ENCODE measurements around the gene PRDM11. TPM values are rescaled to one million over a fixed set of nuclear protein-coding genes. Genes with fewer than 3 reads are reported as not detected.
A peak's percentile ranks its signal among the peaks of the same experiment; 100 is the strongest.

PRDM11 gene
- 1 to 10 TPM in 1 of 2 donors, under 1 TPM in 1; 0.57 to 1.5 TPM for total RNA-seq

DNA sequence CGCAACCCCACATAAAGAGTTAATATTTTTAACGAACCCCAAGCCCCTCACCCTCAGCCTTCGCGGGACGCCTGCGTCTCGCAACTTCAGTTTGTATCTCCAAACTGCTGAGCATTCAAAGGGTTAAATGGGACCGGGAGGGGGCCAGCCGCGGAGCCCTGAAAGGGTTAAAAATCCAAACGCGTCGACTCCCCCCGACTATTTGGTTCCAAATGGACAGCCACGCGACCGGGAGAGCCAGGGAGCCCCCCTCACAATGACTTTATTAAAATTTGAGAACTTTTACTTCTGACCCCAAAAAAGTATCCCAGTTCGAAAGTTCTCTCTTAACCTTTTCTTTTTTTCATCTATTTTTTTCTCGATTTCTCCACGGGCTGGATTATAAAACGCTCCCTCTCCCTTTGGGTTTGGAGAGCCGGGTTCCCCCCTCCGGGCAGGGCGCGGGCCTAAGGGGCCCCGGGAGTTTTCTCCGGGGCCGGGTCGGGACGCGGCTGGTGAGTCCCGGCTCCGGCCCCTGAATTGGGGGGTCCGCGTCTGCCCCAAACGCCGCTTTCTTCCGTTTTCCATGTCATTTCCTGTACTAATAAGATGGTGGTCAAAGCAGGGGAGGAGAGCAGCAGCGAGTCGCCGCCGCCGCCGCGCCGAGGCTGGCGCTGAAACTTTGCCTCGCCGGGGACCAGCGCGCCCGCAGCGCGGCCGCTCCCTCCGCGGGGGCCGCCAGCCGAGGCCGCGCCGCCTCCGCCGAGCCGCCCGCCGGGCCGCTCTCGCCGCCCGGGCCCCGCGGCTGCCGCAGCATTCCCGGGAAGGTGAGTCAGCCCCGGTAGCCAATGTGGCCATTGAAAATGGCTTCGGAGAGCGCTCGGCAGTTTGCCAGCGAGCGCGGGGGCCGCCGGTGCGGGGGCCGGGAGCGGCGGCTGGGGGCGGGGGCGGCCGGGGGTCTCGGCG is at the start of gene PRDM11:
TSS of gene PRDM11 (plus strand) at position 568 of the 945 bp plus-strand sequence. CDS start 35,128 bp downstream, outside the sequence.
- ATAC-seq: peak; percentile 19 to 45
- Mint-ChIP-seq H3K36me3 (no peaks in the 10 kb centered on the region), H3K27ac (peak within 1 kb of the TSS; percentile 73 to 79), H3K9me3 (no peaks in the 10 kb centered on the region)
- DNase-seq (ENCODE audit: low spot score in 2 of 2): peak; percentile 31 to 69

DNA sequence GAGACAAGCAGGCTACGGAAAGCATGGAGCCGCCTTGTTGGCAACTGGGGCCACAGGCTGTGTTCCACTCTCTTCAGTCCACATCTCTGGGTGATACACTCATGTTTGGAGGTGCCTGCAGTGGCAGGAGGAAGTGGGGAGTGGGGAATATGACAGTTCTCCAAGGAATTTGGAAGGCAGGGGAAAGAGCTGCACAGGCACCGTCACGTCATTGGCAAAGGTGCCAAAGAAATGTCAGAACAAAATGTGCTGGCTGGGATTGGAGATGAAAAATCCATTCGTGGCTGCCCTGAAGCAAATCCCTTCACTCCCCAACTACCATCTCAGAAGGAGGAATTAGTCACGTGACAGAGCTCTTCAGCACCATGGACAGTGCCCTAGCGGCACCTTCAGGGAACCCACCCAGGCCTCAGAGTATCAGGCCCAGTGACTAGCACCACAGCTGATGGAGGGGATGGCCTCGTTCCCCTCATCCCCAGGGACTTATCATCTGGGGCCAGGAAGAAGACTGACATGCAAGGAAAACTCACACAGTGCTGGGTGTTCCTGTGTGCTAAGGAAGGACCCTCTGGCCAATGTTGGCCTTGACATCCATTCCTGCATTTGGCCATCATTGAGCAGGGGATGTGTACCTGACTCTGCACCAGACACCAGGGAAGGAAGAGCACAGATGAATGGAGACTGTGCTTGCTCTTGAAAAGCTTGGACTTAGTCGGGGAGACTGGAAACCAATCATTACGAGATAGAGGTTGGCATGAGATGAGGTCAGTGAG is 48.5 kb upstream of the PRDM11 start:
- no peak for ATAC-seq
- DNase-seq (ENCODE audit: low spot score in 2 of 2): peak in 1 of 2 donors; percentile 42
- no peaks in the 10 kb centered on the region for H3K36me3 Mint-ChIP-seq
- H3K27ac Mint-ChIP-seq: no peak overlapping the region
- no peaks in the 10 kb centered on the region for H3K9me3 Mint-ChIP-seq

DNA sequence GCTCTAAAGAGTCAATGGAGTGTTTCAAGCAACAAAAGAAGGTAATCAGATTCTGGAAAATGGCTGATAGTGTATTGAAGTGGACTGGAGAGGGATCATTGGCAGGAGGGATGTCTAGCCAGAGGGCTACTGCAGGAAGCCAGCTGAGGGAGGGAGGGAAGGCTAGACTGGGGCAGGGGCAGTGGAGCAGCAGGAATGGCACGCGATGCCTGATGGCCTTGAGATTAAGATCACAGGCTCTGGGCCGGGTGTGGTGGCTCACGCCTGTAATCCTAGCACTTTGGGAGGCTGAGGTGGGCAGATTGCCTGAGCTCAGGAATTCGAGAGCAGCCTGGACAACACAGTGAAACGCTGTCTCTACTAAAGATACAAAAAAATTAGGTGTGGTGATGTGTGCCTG is 47.5 kb upstream of the PRDM11 start:
- peak in 1 of 2 donors; percentile 0 for DNase-seq (ENCODE audit: low spot score in 2 of 2)
- H3K36me3 Mint-ChIP-seq: no peaks in the 10 kb centered on the region
- no peaks in the 10 kb centered on the region for H3K9me3 Mint-ChIP-seq
- H3K27ac Mint-ChIP-seq: no peak overlapping the region
- ATAC-seq: no peak

DNA sequence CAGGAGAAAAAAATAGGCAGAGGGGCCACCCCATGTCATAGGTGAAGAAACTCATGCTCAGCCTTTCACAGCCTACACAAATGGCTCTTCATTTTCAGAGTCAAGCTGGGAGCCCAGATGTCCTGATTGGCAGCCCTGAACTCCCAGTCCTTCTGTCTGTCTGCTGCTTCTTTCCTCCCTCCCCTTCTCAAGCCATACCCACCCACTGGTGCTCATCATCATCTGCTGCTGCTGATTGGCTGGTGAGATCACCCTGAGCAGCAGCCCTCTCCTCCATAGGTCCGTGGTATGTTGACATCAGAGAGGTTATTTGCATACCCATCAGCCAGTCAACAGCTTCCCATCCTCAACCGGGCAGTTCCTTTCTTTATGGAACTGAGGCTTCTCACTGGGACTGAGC is 46.1 kb upstream of the PRDM11 start:
- no peak overlapping the region for H3K27ac Mint-ChIP-seq
- DNase-seq (ENCODE audit: low spot score in 2 of 2): peak in 1 of 2 donors; percentile 1
- no peak for ATAC-seq

DNA sequence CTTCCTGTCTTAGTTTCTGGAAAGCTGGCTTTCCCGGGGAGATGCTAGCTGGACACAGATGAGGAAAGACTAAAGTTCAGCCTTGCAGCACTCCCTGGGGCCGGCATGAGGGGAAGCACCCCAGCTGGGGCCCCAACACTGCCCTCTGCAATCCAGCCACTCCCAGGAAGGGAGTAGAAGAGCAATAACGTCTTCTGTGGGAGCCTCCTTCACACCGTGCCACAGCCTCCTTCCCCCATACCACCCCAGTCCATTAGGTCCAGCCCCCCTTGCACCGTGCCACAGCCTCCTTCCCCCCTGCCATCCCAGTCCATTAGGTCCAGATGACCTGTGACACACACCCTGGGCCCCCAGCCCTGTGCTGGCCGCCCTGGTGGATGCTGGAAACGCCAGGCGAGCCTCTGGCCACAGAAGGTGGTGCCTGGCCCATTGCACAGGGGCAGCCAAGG is 44.1 kb upstream of the PRDM11 start:
- ATAC-seq (peak; percentile 9 to 19), DNase-seq (ENCODE audit: low spot score in 2 of 2) (no peak)
- Mint-ChIP-seq H3K36me3 (no peaks in the 10 kb centered on the region), H3K9me3 (no peaks in the 10 kb centered on the region), H3K27ac (peak overlapping the region in 1 of 2 donors; percentile 17)

More for the DNA sequence above, 46.1 kb upstream of the PRDM11 start:
- Mint-ChIP-seq H3K36me3 (no peaks in the 10 kb centered on the region), H3K9me3 (no peaks in the 10 kb centered on the region)

DNA sequence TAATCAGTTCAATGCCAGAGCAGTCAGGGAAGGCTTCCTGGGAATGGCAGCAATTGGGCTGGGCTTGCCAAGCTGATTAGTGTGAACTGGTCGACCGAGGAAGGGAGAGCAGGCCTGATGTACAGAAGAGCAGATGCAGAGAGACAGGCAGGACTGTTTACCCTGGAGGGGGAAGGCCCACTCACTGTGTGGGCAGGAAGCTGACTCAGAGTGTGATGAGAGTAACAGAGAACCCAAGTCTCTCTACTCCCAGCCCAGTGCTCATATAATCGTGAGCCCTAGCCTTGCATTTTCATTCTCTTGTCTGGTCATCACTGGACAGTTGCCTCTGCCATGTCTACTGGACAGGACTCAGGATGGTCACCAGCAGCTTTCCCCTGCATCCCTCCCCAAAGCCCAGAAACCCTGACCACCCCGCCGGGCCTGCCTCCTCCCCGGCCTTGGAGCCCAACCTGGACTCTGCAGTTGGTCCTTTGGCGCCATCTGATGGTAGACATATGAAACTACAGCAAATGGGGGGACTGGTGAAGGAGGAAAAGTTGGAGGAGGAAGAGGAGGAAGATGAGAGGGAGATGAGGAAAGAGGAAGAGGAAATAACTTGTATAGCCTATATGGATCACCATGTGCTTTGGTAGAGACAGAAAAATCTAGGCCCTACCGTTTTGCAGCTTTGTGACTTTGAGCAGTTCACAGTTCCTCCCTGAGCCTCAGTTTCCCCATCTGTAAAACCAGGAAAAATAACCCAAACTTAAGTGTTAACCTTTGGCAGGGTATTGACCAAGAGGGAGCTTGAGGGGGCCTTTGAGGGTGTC is 43.4 kb upstream of the PRDM11 start:
- no peaks in the 10 kb centered on the region for H3K9me3 Mint-ChIP-seq
- ATAC-seq: peak; percentile 98 to 100
- no peaks in the 10 kb centered on the region for H3K36me3 Mint-ChIP-seq
- peak overlapping the region in 1 of 2 donors; percentile 17 for H3K27ac Mint-ChIP-seq
- peak; percentile 63 to 77 for DNase-seq (ENCODE audit: low spot score in 2 of 2)

DNA sequence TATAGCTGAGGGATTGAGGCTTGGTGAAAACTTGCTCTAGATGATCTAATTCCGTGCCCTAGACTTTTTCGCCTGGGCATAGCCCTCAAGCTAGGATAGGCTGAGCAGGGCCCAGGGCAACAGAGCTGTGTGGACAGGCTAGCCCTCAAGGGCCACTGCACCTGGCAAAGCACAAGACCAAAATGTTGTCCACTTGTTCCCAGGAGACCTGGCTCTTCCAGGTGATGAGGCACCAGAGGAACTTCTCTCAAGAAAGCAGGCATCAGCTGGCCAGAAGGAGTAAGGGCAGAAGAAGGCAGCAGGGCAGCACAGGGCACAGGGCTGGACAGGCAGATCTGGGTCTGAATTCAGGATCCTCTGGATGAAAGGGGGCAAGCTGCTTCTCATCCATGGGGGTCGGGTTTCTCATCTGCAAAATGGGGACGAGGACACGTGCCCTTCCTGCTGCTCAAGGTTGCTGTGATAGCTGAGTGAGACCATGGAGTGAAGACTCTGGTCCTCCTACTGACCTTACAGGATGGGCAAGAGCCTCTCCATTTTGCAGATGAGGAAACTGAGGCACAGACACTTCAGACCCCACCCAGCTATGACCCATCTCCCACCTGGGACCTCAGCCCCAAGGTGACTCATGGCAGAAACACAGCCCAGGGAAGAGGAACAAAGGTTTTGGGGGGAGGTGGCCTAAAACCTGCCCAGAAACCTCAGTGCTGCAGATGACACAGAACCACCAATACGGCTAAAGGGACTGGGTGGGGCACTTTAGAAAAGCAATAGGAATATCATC is 42.2 kb upstream of the PRDM11 start:
- DNase-seq (ENCODE audit: low spot score in 2 of 2) (no peak), ATAC-seq (no peak)

DNA sequence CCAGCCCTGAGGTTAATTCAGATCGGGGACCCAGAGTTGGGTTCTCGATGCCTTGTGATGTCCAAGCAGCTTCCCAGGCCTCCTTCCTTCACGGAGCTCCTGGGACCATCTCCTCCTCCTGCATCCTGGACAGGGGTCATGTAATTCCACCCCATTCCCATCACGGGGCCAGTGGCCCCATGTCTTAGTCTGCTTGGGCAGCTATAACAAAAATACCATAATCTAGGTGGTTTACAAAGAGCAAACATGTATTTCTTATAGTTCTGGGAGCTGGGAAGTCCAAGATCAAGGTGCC is 41.7 kb upstream of the PRDM11 start:
- no peak for ATAC-seq
- H3K27ac Mint-ChIP-seq: no peak overlapping the region
- no peaks in the 10 kb centered on the region for H3K9me3 Mint-ChIP-seq
- H3K36me3 Mint-ChIP-seq: no peaks in the 10 kb centered on the region
- no peak for DNase-seq (ENCODE audit: low spot score in 2 of 2)

More for the DNA sequence above, 42.2 kb upstream of the PRDM11 start:
- H3K9me3 Mint-ChIP-seq: no peaks in the 10 kb centered on the region
- no peak overlapping the region for H3K27ac Mint-ChIP-seq
- H3K36me3 Mint-ChIP-seq: no peaks in the 10 kb centered on the region

DNA sequence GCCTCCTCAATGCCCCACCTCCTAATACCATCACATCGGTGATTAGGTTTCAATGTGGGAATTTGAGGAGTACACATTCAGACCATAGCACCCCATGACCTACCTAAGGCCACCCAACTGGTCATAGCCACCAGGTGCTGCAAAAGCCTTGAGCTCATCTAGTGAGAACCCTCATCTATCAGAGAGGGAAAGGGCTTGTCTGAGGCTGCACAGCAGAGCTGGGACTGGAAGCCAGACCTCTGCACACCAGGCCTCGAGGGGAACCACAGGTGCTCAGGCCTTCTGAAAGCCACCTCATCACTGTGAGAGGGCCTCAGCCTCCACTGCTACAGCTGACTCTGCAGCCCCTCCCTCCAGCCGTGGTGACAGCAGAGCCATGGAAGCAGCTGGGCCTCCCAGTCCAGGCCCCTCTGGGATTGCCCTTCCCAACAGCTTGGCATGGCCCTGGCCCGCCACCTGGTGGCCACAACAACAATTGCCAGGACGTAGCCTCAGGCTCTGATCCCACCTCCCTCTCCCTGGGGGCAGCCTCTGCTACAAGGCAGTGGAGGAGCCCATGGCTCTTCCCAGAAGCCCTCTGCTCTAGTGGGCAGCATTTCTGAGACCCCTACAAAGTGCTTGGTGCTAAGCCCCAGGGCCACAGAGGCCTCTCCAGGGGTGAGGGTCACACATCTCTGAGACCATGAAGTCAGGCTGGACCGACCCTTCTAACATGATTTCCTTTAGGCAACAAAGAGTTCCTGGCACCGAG is 41.0 kb upstream of the PRDM11 start:
- H3K9me3 Mint-ChIP-seq: no peaks in the 10 kb centered on the region
- DNase-seq (ENCODE audit: low spot score in 2 of 2): peak in 1 of 2 donors; percentile 66
- no peak overlapping the region for H3K27ac Mint-ChIP-seq
- ATAC-seq: peak; percentile 28 to 56
- H3K36me3 Mint-ChIP-seq: no peaks in the 10 kb centered on the region

DNA sequence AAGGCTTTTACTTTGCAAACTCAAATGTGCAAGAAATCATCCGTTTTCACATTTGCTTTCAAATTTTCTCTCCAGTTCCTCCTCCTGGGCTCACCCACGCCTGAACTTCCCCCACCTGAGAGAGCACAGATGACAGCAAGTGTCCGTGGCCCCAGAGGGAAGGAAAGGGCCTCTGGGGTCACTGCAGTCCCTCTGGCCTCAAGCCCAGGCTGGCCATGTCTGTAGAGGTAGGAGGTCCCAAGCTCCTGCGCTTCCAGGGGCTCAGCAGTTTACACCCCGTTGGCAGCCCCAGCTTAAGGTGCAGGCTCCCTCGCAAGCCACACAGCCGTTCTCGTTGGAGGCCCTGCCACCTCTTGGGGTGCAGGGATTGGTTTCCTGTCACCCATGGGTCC is 40.5 kb upstream of the PRDM11 start:
- no peak for DNase-seq (ENCODE audit: low spot score in 2 of 2)
- no peaks in the 10 kb centered on the region for H3K9me3 Mint-ChIP-seq
- no peaks in the 10 kb centered on the region for H3K36me3 Mint-ChIP-seq
- ATAC-seq: no peak
- no peak overlapping the region for H3K27ac Mint-ChIP-seq

DNA sequence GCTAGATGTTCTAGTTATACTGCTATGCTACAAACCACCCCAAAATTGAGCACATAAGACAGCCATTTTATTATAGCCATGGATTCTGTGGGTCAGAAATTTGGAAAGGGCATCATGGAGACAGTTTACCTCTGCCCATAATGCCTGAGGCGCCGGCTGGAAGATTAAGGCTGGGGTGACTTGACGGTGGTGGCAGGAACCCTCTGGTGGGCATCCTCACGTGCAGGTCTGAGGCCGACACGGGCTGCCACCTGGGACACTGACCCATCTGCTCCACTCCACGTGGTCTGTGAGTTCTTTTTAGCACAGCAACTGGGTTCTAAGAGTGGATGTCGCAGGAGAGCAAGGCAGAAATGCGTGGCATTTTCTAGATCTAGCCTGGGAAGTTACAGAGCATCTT is 40.0 kb upstream of the PRDM11 start:
- Mint-ChIP-seq H3K27ac (no peak overlapping the region), H3K36me3 (no peaks in the 10 kb centered on the region), H3K9me3 (no peaks in the 10 kb centered on the region)
- DNase-seq (ENCODE audit: low spot score in 2 of 2) (no peak), ATAC-seq (no peak)

DNA sequence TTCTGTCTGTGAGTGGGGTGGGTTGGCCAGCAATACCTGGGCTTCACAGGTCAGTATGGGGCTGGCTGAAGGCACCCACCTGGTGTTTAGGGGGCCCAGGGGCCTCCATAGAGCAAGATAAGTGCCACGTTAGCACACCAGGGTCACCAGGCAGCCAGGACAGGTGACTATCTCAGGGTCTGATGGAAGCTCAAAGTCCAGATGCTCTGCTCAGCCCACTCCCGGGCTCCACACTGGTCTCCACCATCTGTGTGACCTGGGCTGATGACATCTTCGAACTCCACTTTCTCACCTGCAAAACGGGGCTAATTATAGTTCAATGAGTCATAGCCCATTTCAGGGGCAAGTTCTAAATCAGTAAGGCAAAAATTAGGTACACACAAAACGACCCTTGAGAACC is 39.4 kb upstream of the PRDM11 start:
- no peak overlapping the region for H3K27ac Mint-ChIP-seq
- ATAC-seq (no peak), DNase-seq (ENCODE audit: low spot score in 2 of 2) (no peak)
- no peaks in the 10 kb centered on the region for H3K36me3 Mint-ChIP-seq
- no peaks in the 10 kb centered on the region for H3K9me3 Mint-ChIP-seq

DNA sequence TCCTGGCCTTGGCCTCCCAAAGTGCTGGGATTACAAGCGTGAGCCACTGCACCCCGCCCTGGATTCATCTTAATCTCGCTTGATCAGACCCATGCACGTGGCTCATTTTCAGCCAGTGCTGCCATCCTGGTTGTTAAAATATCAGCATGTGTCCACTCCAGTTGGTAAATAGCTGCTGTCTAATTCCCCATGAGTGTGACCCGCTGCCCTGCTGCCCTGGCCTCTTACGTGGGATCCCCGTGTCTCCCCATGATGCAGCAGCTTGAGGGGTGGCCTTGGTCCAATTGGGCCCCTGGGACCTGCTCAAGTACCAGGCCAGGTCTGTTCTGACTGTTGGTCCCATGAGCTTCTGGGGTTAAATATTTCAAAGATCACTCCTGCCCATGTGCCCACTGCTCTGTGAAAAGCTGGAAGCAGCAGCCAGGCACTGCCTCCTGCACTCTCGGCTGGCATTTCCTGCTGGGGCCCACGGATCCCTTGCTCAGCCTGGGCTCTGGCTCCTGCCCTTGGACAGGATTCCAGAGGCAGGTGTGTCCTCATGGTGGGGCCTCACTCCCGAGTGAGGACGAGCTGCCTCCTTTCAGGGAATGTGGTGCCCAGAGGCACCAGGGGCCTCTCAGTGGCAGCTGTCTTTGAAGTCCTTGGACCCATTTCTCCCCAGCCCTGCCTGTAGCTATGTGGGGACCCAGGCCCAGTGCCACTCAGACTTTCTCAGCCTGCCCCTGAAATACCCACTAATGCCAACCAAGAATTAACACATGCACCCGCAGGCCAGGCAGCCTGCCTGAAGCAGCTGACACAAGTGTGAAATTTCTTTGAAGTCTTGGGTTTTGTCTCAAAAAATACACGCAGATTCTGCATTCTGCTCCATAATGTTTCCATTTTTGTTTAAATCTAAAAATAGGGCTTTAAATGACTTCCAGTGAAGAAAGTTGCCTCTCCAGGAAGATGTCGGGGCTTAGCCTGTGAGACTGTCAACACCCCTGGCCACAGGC is 38.1 kb upstream of the PRDM11 start:
- ATAC-seq: no peak
- Mint-ChIP-seq H3K36me3 (no peaks in the 10 kb centered on the region), H3K9me3 (no peaks in the 10 kb centered on the region), H3K27ac (no peak overlapping the region)
- no peak for DNase-seq (ENCODE audit: low spot score in 2 of 2)

DNA sequence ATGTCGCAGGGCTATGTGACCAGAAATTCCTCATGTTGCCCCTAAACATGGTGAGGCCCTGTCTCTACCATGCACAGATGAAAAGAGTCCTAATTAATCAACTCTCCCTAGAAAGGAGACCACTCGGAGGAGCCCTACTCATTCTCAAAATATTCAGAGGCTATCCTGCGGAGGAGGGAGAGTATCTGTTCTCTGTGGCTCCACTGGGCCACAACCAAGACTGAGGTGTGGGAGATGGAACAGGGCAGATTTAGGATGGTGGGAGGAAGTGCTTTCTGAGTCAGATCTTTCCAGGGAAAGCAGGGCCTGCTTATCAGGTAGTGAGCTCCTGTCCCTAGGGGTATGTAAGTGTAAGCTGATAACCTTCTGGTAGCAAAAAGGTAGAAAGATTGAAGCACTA is 37.0 kb upstream of the PRDM11 start:
- no peaks in the 10 kb centered on the region for H3K9me3 Mint-ChIP-seq
- ATAC-seq (no peak), DNase-seq (ENCODE audit: low spot score in 2 of 2) (no peak)
- H3K36me3 Mint-ChIP-seq: no peaks in the 10 kb centered on the region
- no peak overlapping the region for H3K27ac Mint-ChIP-seq
